Liver (tissue), 9 donors: ENCODE measurements around the gene PIEZO2. TPM values are rescaled to one million over a fixed set of nuclear protein-coding genes. Genes with fewer than 3 reads are reported as not detected.

Experiments used
- DNase-seq: peaks from one replicate; pipeline ENCODE4 v3.0.0-alpha.2; 2017; ENCODE audit warnings: low spot score
- H3K27ac ChIP-seq, 2 donors: one replicate each; pipeline ENCODE4 v1.7.0; 2013; ENCODE audit warnings: inconsistent platforms in 2 of 2, low read length in 2 of 2, control low read depth in 1 of 2, low read depth in 1 of 2, mild to moderate bottlenecking in 1 of 2
- H3K27me3 ChIP-seq, 4 donors: one replicate each; pipeline versions ENCODE4 v1.6.1 to v1.7.0; 2013; ENCODE audit warnings: low read length in 3 of 4, inconsistent platforms in 1 of 4, mild to moderate bottlenecking in 1 of 4, moderate library complexity in 1 of 4; ENCODE audit not compliant: control insufficient read depth in 4 of 4, insufficient read depth in 4 of 4
- H3K36me3 ChIP-seq, 4 donors: one replicate each; pipeline versions ENCODE4 v1.6.1 to v1.7.0; 2013; ENCODE audit warnings: low read length in 3 of 4, mild to moderate bottlenecking in 3 of 4, low read depth in 1 of 4, moderate library complexity in 1 of 4; ENCODE audit not compliant: control insufficient read depth in 4 of 4, insufficient read depth in 3 of 4
- H3K4me1 ChIP-seq, 4 donors: one replicate each; pipeline versions ENCODE4 v1.6.1 to v1.7.0; 2013; ENCODE audit warnings: low read length in 3 of 4, mild to moderate bottlenecking in 3 of 4, moderate library complexity in 1 of 4; ENCODE audit not compliant: control insufficient read depth in 4 of 4, insufficient read depth in 4 of 4
- H3K4me3 ChIP-seq, 3 donors: one replicate each; pipeline versions ENCODE4 v1.6.1 to v1.7.0; 2013; ENCODE audit warnings: low read length in 3 of 3, control low read depth in 1 of 3, low read depth in 1 of 3, mild to moderate bottlenecking in 1 of 3
- H3K9ac ChIP-seq, 2 donors: one replicate each; pipeline ENCODE4 v1.7.0; 2013; ENCODE audit warnings: low read length in 2 of 2, mild to moderate bottlenecking in 2 of 2, moderate library complexity in 2 of 2, control low read depth in 1 of 2, low read depth in 1 of 2
- H3K9me3 ChIP-seq, 4 donors: one replicate each; pipeline versions ENCODE4 v1.6.1 to v1.7.0; 2013; ENCODE audit warnings: low read length in 3 of 4; ENCODE audit not compliant: control insufficient read depth in 4 of 4
- ATF3 ChIP-seq: IDR thresholded peaks from 2 replicates; pipeline ENCODE4 v1.6.1; 2016; ENCODE audit warnings: antibody characterized with exemption
- CTCF ChIP-seq: fragments of 150-350 bp; IDR thresholded peaks from 2 replicates; pipeline ENCODE4 v1.5.1; 2017; ENCODE audit warnings: improper control_type of control experiment, low read depth, low read length; ENCODE audit not compliant: missing input control
- EGR1 ChIP-seq, 2 donors: IDR thresholded peaks; 2 replicates each; pipeline ENCODE4 v1.6.1; 2016 to 2018; ENCODE audit warnings: antibody characterized with exemption in 2 of 2, low read depth in 2 of 2
- FOXA1 ChIP-seq: IDR thresholded peaks from 2 replicates; pipeline ENCODE4 v1.6.1; 2016; ENCODE audit warnings: antibody characterized with exemption
- FOXA2 ChIP-seq: IDR thresholded peaks from 2 replicates; pipeline ENCODE4 v1.6.1; 2016; ENCODE audit warnings: antibody characterized with exemption
- GABPA ChIP-seq, 2 donors: IDR thresholded peaks in 1 of 2; conservative IDR thresholded peaks in 1 of 2; 2 replicates each; pipeline ENCODE4 v1.6.1; 2016; ENCODE audit warnings: antibody characterized with exemption in 2 of 2, mild to moderate bottlenecking in 1 of 2, moderate library complexity in 1 of 2
- HNF4G ChIP-seq: IDR thresholded peaks from 2 replicates; pipeline ENCODE4 v1.6.1; 2016; ENCODE audit warnings: antibody characterized with exemption
- JUND ChIP-seq, 2 donors: IDR thresholded peaks; 2 replicates each; pipeline ENCODE4 v1.6.1; 2016; ENCODE audit warnings: antibody characterized with exemption in 2 of 2
- MAX ChIP-seq: IDR thresholded peaks from 2 replicates; pipeline ENCODE4 v1.6.1; 2016; ENCODE audit warnings: antibody characterized with exemption
- NR2F2 ChIP-seq: IDR thresholded peaks from 2 replicates; pipeline ENCODE4 v1.6.1; 2016; ENCODE audit warnings: antibody characterized with exemption
- REST ChIP-seq: IDR thresholded peaks from 2 replicates; pipeline ENCODE4 v1.6.1; 2016; ENCODE audit warnings: antibody characterized with exemption, mild to moderate bottlenecking
- RXRA ChIP-seq, 2 donors: IDR thresholded peaks; 2 replicates each; pipeline ENCODE4 v1.6.1; 2017 to 2018; ENCODE audit warnings: antibody characterized with exemption in 2 of 2, mild to moderate bottlenecking in 1 of 2
- SP1 ChIP-seq: IDR thresholded peaks from 2 replicates; pipeline ENCODE4 v1.6.1; 2018; ENCODE audit warnings: antibody characterized with exemption, mild to moderate bottlenecking
- TAF1 ChIP-seq: conservative IDR thresholded peaks from 2 replicates; pipeline ENCODE4 v1.6.1; 2016; ENCODE audit warnings: antibody characterized with exemption, mild to moderate bottlenecking
- YY1 ChIP-seq: IDR thresholded peaks from 2 replicates; pipeline ENCODE4 v1.6.1; 2016; ENCODE audit warnings: antibody characterized with exemption, mild to moderate bottlenecking
- ZBTB33 ChIP-seq: IDR thresholded peaks from 2 replicates; pipeline ENCODE4 v1.6.1; 2016; ENCODE audit warnings: antibody characterized with exemption
- WGBS: extraction: QIAGEN DNeasy Blood & Tissue Kit; methylation state at CpG from one replicate; pipeline ENCODE4 v1.1.7; 2013; 5-methylcytosine and 5-hydroxymethylcytosine counted together
- polyA plus RNA-seq, 2 donors: library from polyadenylated mRNA; stranded (reverse) in 1 of 2; unstranded in 1 of 2; fragments of 200-250 nt in 1 of 2; fragments of >200 nt in 1 of 2; fragmentation: Nextera tagmentation in 1 of 2; extraction: Ambion mirVana in 1 of 2; gene quantifications; one replicate each; pipeline versions ENCODE4 v1.2.1 to v1.2.3, GENCODE V29; 2013 to 2015
- total RNA-seq, 2 donors: library from RNA; depleted of rRNA; stranded (reverse); fragments of >200 nt; gene quantifications; one replicate each; pipeline ENCODE4 v1.2.3, GENCODE V29; 2014
- donor health status: healthy.
- donor health status: healthy.
- donor health status: healthy.
- donor health status: healthy.
- donor health status: healthy.

Gene PIEZO2
- total and polyA plus RNA-seq, 4 donors = 1.1 to 12.3 (median 4.8) TPM

- Histone ChIP-seq H3K9me3 (no peaks in the 10 kb centered on the region), H3K36me3 (no peaks in the 10 kb centered on the region), H3K4me1 (peaks cover 0 to 7% (median 5%) of the 10 kb centered on the region in 4 donors), H3K27ac (no peak overlapping the region), H3K4me3 (no peak overlapping the region), H3K9ac (no peak overlapping the region), H3K27me3 (no peaks in the 10 kb centered on the region)
- TF ChIP-seq CTCF (no peak), JUND (IDR thresholded peaks at IDR 0.05) (no peak), REST (no peak), NR2F2 (no peak), MAX (no peak), GABPA (IDR thresholded peaks at IDR 0.05 in 1 of 2, conservative IDR thresholded peaks at IDR 0.05 in 1 of 2) (no peak), SP1 (no peak), HNF4G (no peak), TAF1 (no peak), EGR1 (IDR thresholded peaks at IDR 0.05; ENCODE audit: low read depth in 2 of 2) (no peak), ZBTB33 (no peak), FOXA1 (no peak), ATF3 (no peak), FOXA2 (no peak)
- no peak for DNase-seq
- WGBS = 91% methylated on average over 4 of the region's 4 CpGs
Measured at GRCh38 chr18:11004294-11004693, 145.1 kb downstream of the PIEZO2 start.

- Histone ChIP-seq H3K36me3 (no peaks in the 10 kb centered on the region), H3K9ac (no peak overlapping the region), H3K9me3 (peaks cover 0 to 4% (median 0%) of the 10 kb centered on the region in 4 donors), H3K4me3 (no peak overlapping the region), H3K27me3 (no peaks in the 10 kb centered on the region), H3K27ac (no peak overlapping the region), H3K4me1 (peaks cover 0 to 7% (median 5%) of the 10 kb centered on the region in 4 donors)
- 75% methylated on average over 4 of the region's 4 CpGs for WGBS
- no peak for DNase-seq
- no peak for TF ChIP-seq ZBTB33
- TF ChIP-seq YY1 = no peak
- TF ChIP-seq SP1 = no peak
- no peak for TF ChIP-seq REST
- TF ChIP-seq EGR1 (IDR thresholded peaks at IDR 0.05; ENCODE audit: low read depth in 2 of 2) = no peak
- no peak for TF ChIP-seq RXRA (IDR thresholded peaks at IDR 0.05)
- no peak for TF ChIP-seq MAX
Measured at GRCh38 chr18:11002796-11003195, 146.6 kb downstream of the PIEZO2 start.
